Choroid plexus epithelial cell (primary cell): Measurements from ENCODE around the gene GEMIN4.

ENCODE experiments used
- DNase-seq: peaks from one replicate; pipeline ENCODE4 v3.0.0-alpha.2; 2010; ENCODE audit warnings: low read depth
- H3K4me3 ChIP-seq: 2 replicates; pipeline ENCODE4 v1.5.1; 2011; ENCODE audit warnings: low read depth, mild to moderate bottlenecking, control low read depth, low read length, moderate library complexity
- CTCF ChIP-seq: conservative IDR thresholded peaks from 2 replicates; pipeline ENCODE4 v1.5.1; 2011; ENCODE audit warnings: low read depth, mild to moderate bottlenecking, control low read depth, inconsistent platforms, low read length, moderate library complexity

GEMIN4 gene

GRCh38 chr17:737561-738113 is 14.4 kb downstream of the GEMIN4 start:
- no peak for TF ChIP-seq CTCF
- no peak overlapping the region for H3K4me3 ChIP-seq
- no peak for DNase-seq

GRCh38 chr17:733743-734142 is 18.3 kb downstream of the GEMIN4 start:
- H3K4me3 ChIP-seq, result peak overlapping the region; percentile 72
- DNase-seq, result no peak
- no peak for TF ChIP-seq CTCF

DNA sequence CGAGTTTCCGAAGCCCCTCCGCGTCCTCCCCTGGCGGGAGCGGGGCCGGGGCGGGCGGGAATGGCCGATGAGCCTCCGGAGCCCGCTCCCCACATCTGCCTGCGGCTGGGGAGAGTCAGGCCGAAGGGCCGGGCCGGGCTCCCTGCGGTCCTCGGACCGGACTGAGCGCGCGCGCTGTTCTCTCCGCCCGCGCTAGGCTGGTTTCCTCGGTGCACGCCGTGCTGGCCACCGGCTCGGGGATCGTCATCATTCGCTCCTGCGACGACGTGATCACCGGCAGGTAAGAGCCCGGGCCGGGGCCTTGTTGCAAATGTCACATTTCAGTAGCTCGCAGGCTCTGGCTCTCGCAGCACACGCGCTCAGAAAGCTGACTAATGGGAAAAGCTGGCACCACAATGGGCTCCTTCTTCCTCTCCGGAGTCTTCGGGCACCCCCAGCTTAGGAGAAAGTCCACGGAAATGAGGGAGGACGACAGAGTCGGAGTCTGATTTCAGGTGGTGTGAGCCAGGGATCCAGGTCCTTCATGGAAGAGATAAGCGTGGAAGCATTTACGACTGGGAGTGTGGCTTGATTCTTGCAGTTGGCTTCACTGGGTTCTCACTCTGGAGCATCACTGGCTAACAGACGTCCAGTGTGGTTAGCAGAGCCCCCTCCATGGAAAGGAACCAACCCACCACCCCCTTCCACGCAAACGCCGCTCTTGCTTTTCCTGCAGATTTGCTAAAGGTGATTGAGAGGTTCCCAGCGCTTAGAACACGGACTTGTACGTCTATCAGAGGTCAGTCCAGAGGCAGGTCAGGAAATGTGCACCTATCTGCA is 19.0 kb downstream of the GEMIN4 start:
- peak overlapping the region; percentile 72 for H3K4me3 ChIP-seq
- peak; percentile 41 for DNase-seq
- no peak for TF ChIP-seq CTCF

GRCh38 chr17:732067-732901 is 19.8 kb downstream of the GEMIN4 start, which contains the start of gene TLCD3A:
Gene TLCD3A (plus strand): TSS chr17:732596. CDS start chr17:732648, 52 bp downstream.
- peak within 1 kb of the TSS; percentile 72 for H3K4me3 ChIP-seq
- TF ChIP-seq CTCF, result no peak
- peak; percentile 57 for DNase-seq

- H3K4me3 ChIP-seq, result peak overlapping the region; percentile 72
- DNase-seq, result peak; percentile 21
- TF ChIP-seq CTCF, result no peak
Observed at GRCh38 chr17:731644-732066, 20.4 kb downstream of the GEMIN4 start.

DNA sequence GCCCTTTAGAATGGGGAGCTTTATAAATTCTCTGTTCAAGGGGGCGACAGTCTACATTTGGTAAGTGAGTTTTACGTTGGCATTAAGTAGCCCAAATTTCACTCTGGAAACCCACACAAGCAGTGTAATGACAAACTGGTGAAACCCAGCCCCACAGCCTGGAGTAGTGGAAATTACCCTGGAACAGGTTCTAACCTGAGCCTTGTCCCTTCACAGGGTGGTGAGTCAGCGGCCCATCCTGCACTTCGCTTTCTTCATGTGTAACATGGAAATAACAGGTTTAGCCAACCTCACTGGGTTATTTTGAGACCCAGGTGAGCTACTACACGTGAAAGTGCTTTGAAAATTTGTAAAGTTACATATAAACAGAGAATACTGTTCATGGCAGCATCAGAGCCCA is 23.2 kb downstream of the GEMIN4 start:
- TF ChIP-seq CTCF, result no peak
- H3K4me3 ChIP-seq, result no peak overlapping the region
- DNase-seq, result no peak
